Trophoblast cell (in vitro differentiated cells and primary cell): ENCODE data around the gene ACOT11.

Source experiments
- DNase-seq, 2 donors: peaks; one replicate each; pipeline ENCODE4 v3.0.0-alpha.2; 2016
- H2AFZ ChIP-seq: 2 replicates; pipeline ENCODE4 v1.6.1; 2013; ENCODE audit warnings: low read length, moderate library complexity, mild to moderate bottlenecking; ENCODE audit not compliant: insufficient read depth, poor library complexity
- H2AK5ac ChIP-seq: 2 replicates; pipeline ENCODE4 v1.6.1; 2013; ENCODE audit warnings: mild to moderate bottlenecking, low read length
- H2BK120ac ChIP-seq: 2 replicates; pipeline ENCODE4 v1.6.1; 2013; ENCODE audit warnings: low read length, mild to moderate bottlenecking, moderate library complexity; ENCODE audit not compliant: insufficient read depth, poor library complexity
- H2BK12ac ChIP-seq: 2 replicates; pipeline ENCODE4 v1.6.1; 2013; ENCODE audit warnings: mild to moderate bottlenecking, low read length, moderate library complexity
- H2BK5ac ChIP-seq: 2 replicates; pipeline ENCODE4 v1.6.1; 2013; ENCODE audit warnings: low read length, low read depth, moderate library complexity, mild to moderate bottlenecking; ENCODE audit not compliant: poor library complexity
- H3K14ac ChIP-seq: 2 replicates; pipeline ENCODE4 v1.6.1; 2013; ENCODE audit warnings: mild to moderate bottlenecking, low read length
- H3K18ac ChIP-seq: 2 replicates; pipeline ENCODE4 v1.6.1; 2013; ENCODE audit warnings: mild to moderate bottlenecking, low read length
- H3K23ac ChIP-seq: 2 replicates; pipeline ENCODE4 v1.6.1; 2013; ENCODE audit warnings: low read length
- H3K27ac ChIP-seq: 2 replicates; pipeline ENCODE4 v1.5.1; 2013; ENCODE audit warnings: low read depth, mild to moderate bottlenecking, inconsistent platforms, low read length, moderate library complexity
- H3K27me3 ChIP-seq: 2 replicates; pipeline ENCODE4 v1.6.1; 2013; ENCODE audit warnings: inconsistent platforms, mild to moderate bottlenecking, low read length, moderate library complexity; ENCODE audit not compliant: insufficient read depth
- H3K36me3 ChIP-seq, 2 experiments: 1 replicate in 1 of 2; 2 replicates in 1 of 2; pipeline ENCODE4 v1.6.1; 2013; ENCODE audit warnings: low read length in 2 of 2, mild to moderate bottlenecking in 2 of 2, moderate library complexity in 1 of 2; ENCODE audit not compliant: insufficient read depth in 2 of 2, control insufficient read depth in 1 of 2
- H3K4ac ChIP-seq: 2 replicates; pipeline ENCODE4 v1.6.1; 2013; ENCODE audit warnings: low read depth, mild to moderate bottlenecking, low read length, moderate library complexity
- H3K4me1 ChIP-seq, 2 experiments: 1 replicate in 1 of 2; 2 replicates in 1 of 2; pipeline ENCODE4 v1.6.1; 2013; ENCODE audit warnings: low read length in 2 of 2, mild to moderate bottlenecking in 2 of 2, moderate library complexity in 1 of 2; ENCODE audit not compliant: insufficient read depth in 2 of 2, control insufficient read depth in 1 of 2
- H3K4me2 ChIP-seq: 2 replicates; pipeline ENCODE4 v1.6.1; 2013; ENCODE audit warnings: inconsistent platforms, mild to moderate bottlenecking, low read length, moderate library complexity
- H3K4me3 ChIP-seq: 2 replicates; pipeline ENCODE4 v1.5.1; 2013; ENCODE audit warnings: mild to moderate bottlenecking, low read depth, low read length, inconsistent platforms
- H3K79me1 ChIP-seq: one replicate; pipeline ENCODE4 v1.6.1; 2013; ENCODE audit warnings: low read length
- H3K79me2 ChIP-seq: 2 replicates; pipeline ENCODE4 v1.6.1; 2013; ENCODE audit warnings: low read length, mild to moderate bottlenecking; ENCODE audit not compliant: control insufficient read depth, insufficient read depth, poor library complexity
- H3K9ac ChIP-seq: 2 replicates; pipeline ENCODE4 v1.6.1; 2013; ENCODE audit warnings: mild to moderate bottlenecking, low read length
- H3K9me3 ChIP-seq: 2 replicates; pipeline ENCODE4 v1.6.1; 2013; ENCODE audit warnings: low read depth, mild to moderate bottlenecking, control low read depth, inconsistent platforms, low read length; ENCODE audit not compliant: insufficient read depth
- H4K12ac ChIP-seq: 2 replicates; pipeline ENCODE4 v1.6.1; 2013; ENCODE audit warnings: low read depth, mild to moderate bottlenecking, low read length, moderate library complexity
- H4K8ac ChIP-seq: 2 replicates; pipeline ENCODE4 v1.6.1; 2013; ENCODE audit warnings: low read depth, mild to moderate bottlenecking, low read length, moderate library complexity
- H4K91ac ChIP-seq: one replicate; pipeline ENCODE4 v1.6.1; 2013; ENCODE audit warnings: low read depth, mild to moderate bottlenecking, low read length, moderate library complexity
- WGBS: extraction: QIAGEN DNeasy Blood & Tissue Kit; methylation state at CpG from one replicate; pipeline ENCODE4 v1.1.7; 2013; ENCODE audit warnings: missing lambda C conversion rate; ENCODE audit not compliant: insufficient read length, insufficient coverage; ENCODE audit errors: extremely low coverage; 5-methylcytosine and 5-hydroxymethylcytosine counted together

ACOT11 gene

GRCh38 chr1:54537611-54538010 is 10.4 kb upstream of the ACOT11 start:
- peak overlapping the region; percentile 22 for H2AK5ac ChIP-seq
- no peak overlapping the region for H3K18ac ChIP-seq
- peak overlapping the region; percentile 25 for H3K27ac ChIP-seq
- WGBS = no CpG with 5 or more reads among the region's 4 CpGs
- H3K9me3 ChIP-seq = no peaks in the 10 kb centered on the region
- no peak overlapping the region for H3K14ac ChIP-seq
- H2AFZ ChIP-seq = no peak overlapping the region
- peaks cover 2% of the 10 kb centered on the region for H3K79me2 ChIP-seq
- H3K4me2 ChIP-seq = no peak overlapping the region
- no peak overlapping the region for H2BK12ac ChIP-seq
- H4K12ac ChIP-seq = no peak overlapping the region
- no peaks in the 10 kb centered on the region for H3K36me3 ChIP-seq
- no peak overlapping the region for H3K9ac ChIP-seq
- no peak overlapping the region for H3K23ac ChIP-seq
- H4K91ac ChIP-seq = no peak overlapping the region
- peaks cover 5% of the 10 kb centered on the region in 2 experiments for H3K4me1 ChIP-seq
- no peak overlapping the region for H2BK120ac ChIP-seq
- no peak overlapping the region for H4K8ac ChIP-seq
- no peaks in the 10 kb centered on the region for H3K27me3 ChIP-seq
- no peak overlapping the region for H2BK5ac ChIP-seq
- peaks cover 14% of the 10 kb centered on the region for H3K79me1 ChIP-seq
- no peak overlapping the region for H3K4ac ChIP-seq
- H3K4me3 ChIP-seq = no peak overlapping the region
- no peak for DNase-seq

DNA sequence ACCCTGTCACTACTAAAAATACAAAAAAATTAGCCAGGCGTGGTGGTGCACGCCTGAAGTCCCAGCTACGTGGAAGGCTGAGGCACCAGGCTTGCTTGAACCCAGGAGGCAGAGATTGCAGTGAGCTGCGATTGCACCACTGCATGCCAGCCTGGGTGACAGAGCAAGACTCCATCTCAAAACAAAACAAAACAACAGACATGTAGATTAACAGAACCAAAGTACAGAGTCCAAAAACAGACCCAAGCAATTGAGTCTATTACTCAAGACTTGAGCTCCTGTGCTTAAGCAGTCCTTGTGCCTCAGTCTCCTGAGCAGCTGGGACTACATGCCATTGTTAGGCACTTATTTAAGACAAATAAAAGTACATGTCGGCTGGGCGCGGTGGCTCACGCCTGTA is 9.5 kb upstream of the ACOT11 start:
- H3K23ac ChIP-seq = no peak overlapping the region
- no peak overlapping the region for H2AK5ac ChIP-seq
- H3K27ac ChIP-seq = no peak overlapping the region
- no peak overlapping the region for H2BK12ac ChIP-seq
- H3K4ac ChIP-seq = no peak overlapping the region
- H3K4me3 ChIP-seq = no peak overlapping the region
- H2AFZ ChIP-seq = no peak overlapping the region
- no peaks in the 10 kb centered on the region for H3K36me3 ChIP-seq
- no peak overlapping the region for H3K9ac ChIP-seq
- H3K4me2 ChIP-seq = no peak overlapping the region
- no peaks in the 10 kb centered on the region for H3K27me3 ChIP-seq
- no peak for DNase-seq
- peaks cover 5% of the 10 kb centered on the region for H3K79me2 ChIP-seq
- no peak overlapping the region for H4K8ac ChIP-seq
- no peak overlapping the region for H2BK120ac ChIP-seq
- H3K14ac ChIP-seq = no peak overlapping the region
- H3K79me1 ChIP-seq = peaks cover 23% of the 10 kb centered on the region
- WGBS = no CpG with 5 or more reads among the region's 8 CpGs
- H4K12ac ChIP-seq = no peak overlapping the region
- H2BK5ac ChIP-seq = no peak overlapping the region
- no peak overlapping the region for H3K18ac ChIP-seq
- peaks cover 11 to 13% of the 10 kb centered on the region in 2 experiments for H3K4me1 ChIP-seq
- no peak overlapping the region for H4K91ac ChIP-seq
- H3K9me3 ChIP-seq = no peaks in the 10 kb centered on the region

DNA sequence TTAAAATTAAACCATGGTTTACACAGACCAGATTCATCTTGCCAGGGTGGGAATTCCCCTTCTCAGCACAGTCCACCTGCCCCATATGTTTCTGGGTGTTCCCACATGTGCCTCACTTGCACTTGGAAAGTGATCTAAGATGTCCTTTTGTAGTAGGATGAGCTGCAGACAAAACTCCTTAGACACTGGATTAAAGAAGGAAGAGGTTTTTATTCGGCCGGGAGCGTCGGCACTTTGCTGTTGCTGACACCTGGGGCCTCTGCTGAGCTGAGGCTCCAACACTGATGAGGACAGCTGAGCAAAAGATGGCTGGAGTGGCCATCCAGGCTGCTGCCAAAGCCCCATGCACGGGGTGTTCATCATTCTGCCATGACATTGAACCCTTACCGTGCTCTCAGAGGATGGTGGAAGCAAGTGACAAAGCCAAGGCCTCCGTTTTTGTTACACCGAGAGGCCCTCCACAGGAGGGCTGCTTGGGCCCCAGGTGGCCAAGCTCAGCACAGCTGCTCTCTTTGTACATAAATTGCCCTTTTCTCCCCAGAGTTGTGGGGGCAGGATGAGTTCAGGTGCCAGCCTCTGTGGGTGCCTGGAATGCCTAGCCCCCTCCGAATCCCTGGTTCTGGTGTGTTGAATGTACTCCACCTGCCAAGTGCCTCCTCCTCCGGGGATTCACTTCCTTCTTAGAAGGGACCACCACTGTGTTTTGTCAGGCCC is 7.3 kb upstream of the ACOT11 start:
- no peak overlapping the region for H3K4me3 ChIP-seq
- H3K79me2 ChIP-seq = peaks cover 7% of the 10 kb centered on the region
- H2AK5ac ChIP-seq = peak overlapping the region; percentile 65
- H3K4me2 ChIP-seq = no peak overlapping the region
- H3K14ac ChIP-seq = no peak overlapping the region
- H3K9me3 ChIP-seq = no peaks in the 10 kb centered on the region
- peaks cover 34% of the 10 kb centered on the region for H3K79me1 ChIP-seq
- DNase-seq = no peak
- H2BK12ac ChIP-seq = peak overlapping the region; percentile 1
- H3K4me1 ChIP-seq = peaks cover 22 to 28% of the 10 kb centered on the region in 2 experiments
- peak overlapping the region; percentile 57 for H2BK120ac ChIP-seq
- no CpG with 5 or more reads among the region's 10 CpGs for WGBS
- no peak overlapping the region for H3K9ac ChIP-seq
- no peaks in the 10 kb centered on the region for H3K36me3 ChIP-seq
- H3K27ac ChIP-seq = no peak overlapping the region
- peak overlapping the region; percentile 8 for H4K8ac ChIP-seq
- H4K91ac ChIP-seq = peak overlapping the region; percentile 82
- H4K12ac ChIP-seq = no peak overlapping the region
- no peak overlapping the region for H2AFZ ChIP-seq
- no peaks in the 10 kb centered on the region for H3K27me3 ChIP-seq
- H3K4ac ChIP-seq = peak overlapping the region; percentile 29
- H3K18ac ChIP-seq = no peak overlapping the region
- H2BK5ac ChIP-seq = peak overlapping the region; percentile 5
- no peak overlapping the region for H3K23ac ChIP-seq

- Histone ChIP-seq H3K36me3 (no peaks in the 10 kb centered on the region), H3K4me1 (peaks cover 32 to 43% of the 10 kb centered on the region in 2 experiments), H3K18ac (peak overlapping the region; percentile 63), H2AFZ (peak overlapping the region; percentile 68), H3K9ac (no peak overlapping the region), H3K27ac (peak overlapping the region; percentile 86), H3K14ac (peak overlapping the region; percentile 74), H3K4me3 (peak overlapping the region; percentile 55), H4K8ac (peak overlapping the region; percentile 77), H2BK120ac (peak overlapping the region; percentile 92), H4K91ac (peak overlapping the region; percentile 95), H3K4ac (peak overlapping the region; percentile 50), H3K9me3 (no peaks in the 10 kb centered on the region), H3K79me1 (peaks cover 42% of the 10 kb centered on the region), H2BK12ac (peak overlapping the region; percentile 93), H3K79me2 (peaks cover 7% of the 10 kb centered on the region), H2BK5ac (peak overlapping the region; percentile 78), H3K4me2 (peak overlapping the region; percentile 61), H4K12ac (peak overlapping the region; percentile 6), H3K23ac (no peak overlapping the region), H2AK5ac (no peak overlapping the region), H3K27me3 (no peaks in the 10 kb centered on the region)
- peak; percentile 75 to 77 for DNase-seq
- WGBS = no CpG with 5 or more reads among the region's 61 CpGs
Measured at GRCh38 chr1:54542120-54542961, 5.7 kb upstream of the ACOT11 start.
